BJ (cell line): Measurements from ENCODE around the gene KLHL11. TPM values are rescaled to one million over a fixed set of nuclear protein-coding genes. Genes with fewer than 3 reads are reported as not detected.

Source experiments
- CTCF ChIA-PET: fragments of 350-600 bp; formaldehyde crosslinking; extraction: SDS; loops from one replicate; lab custom pipeline; 2021; ENCODE audit warnings: antibody characterized with exemption, inconsistent platforms; lab: Yijun Ruan, JAX
- POLR2A ChIA-PET: fragments of 300-600 bp; sonication (Branson Sonifier 250); formaldehyde crosslinking; extraction: SDS; loops from one replicate; lab custom pipeline; 2021; ENCODE audit warnings: antibody characterized with exemption; lab: Charles Lee
- DNase-seq: peaks from one replicate; pipeline ENCODE4 v3.0.0-alpha.2; 2011; ENCODE audit warnings: low read depth
- H3K27me3 ChIP-seq: 2 replicates; pipeline ENCODE4 v1.6.0; 2011; ENCODE audit warnings: low read length; ENCODE audit not compliant: control insufficient read depth, insufficient read depth
- H3K36me3 ChIP-seq: 2 replicates; pipeline ENCODE4 v1.5.1; 2011; ENCODE audit warnings: low read length; ENCODE audit not compliant: control insufficient read depth, insufficient read depth
- H3K4me3 ChIP-seq: 2 replicates; pipeline ENCODE4 v1.5.1; 2011; ENCODE audit warnings: low read depth, mild to moderate bottlenecking, control low read depth, low read length
- CTCF ChIP-seq: IDR thresholded peaks from 2 replicates; pipeline ENCODE4 v1.5.1; 2011; ENCODE audit warnings: low read depth, mild to moderate bottlenecking, control low read depth, inconsistent platforms, low read length, moderate library complexity; ENCODE audit not compliant: insufficient read depth
- polyA plus RNA-seq: library from polyadenylated mRNA; depleted of rRNA; stranded (reverse); fragments of >200 nt; gene quantifications from 2 replicates; pipeline ENCODE4 v1.2.3, GENCODE V29; 2011

The KLHL11 gene
- polyA plus RNA-seq, 1 experiment: 5.5 TPM

- Histone ChIP-seq H3K36me3 (peaks cover 30% of the 10 kb centered on the region), H3K27me3 (no peaks in the 10 kb centered on the region), H3K4me3 (no peak overlapping the region)
- ChIA-PET CTCF (no interaction called here), POLR2A (no interaction called here)
- TF ChIP-seq CTCF: no peak
- DNase-seq: no peak
Measured at GRCh38 chr17:41824086-41824485, 41.1 kb downstream of the KLHL11 start.

- Histone ChIP-seq H3K36me3 (peaks cover 32% of the 10 kb centered on the region), H3K27me3 (no peaks in the 10 kb centered on the region), H3K4me3 (no peak overlapping the region)
- ChIA-PET POLR2A (no interaction called here), CTCF (no interaction called here)
- DNase-seq: no peak
- no peak for TF ChIP-seq CTCF
Measured at GRCh38 chr17:41823580-41823979, 41.6 kb downstream of the KLHL11 start.

GRCh38 chr17:41823141-41823524 lies 42.1 kb downstream of the KLHL11 start:
- Histone ChIP-seq H3K27me3 (no peaks in the 10 kb centered on the region), H3K4me3 (no peak overlapping the region), H3K36me3 (peaks cover 34% of the 10 kb centered on the region)
- CTCF ChIA-PET: no interaction called here
- TF ChIP-seq CTCF: no peak
- POLR2A ChIA-PET: no interaction called here
- no peak for DNase-seq

- CTCF ChIA-PET: no interaction called here
Measured at GRCh38 chr17:41822216-41823140, 42.7 kb downstream of the KLHL11 start.

More at GRCh38 chr17:41822216-41823140, 42.7 kb downstream of the KLHL11 start:
- no peak overlapping the region for H3K4me3 ChIP-seq
- POLR2A ChIA-PET: no interaction called here
- no peaks in the 10 kb centered on the region for H3K27me3 ChIP-seq
- H3K36me3 ChIP-seq: peaks cover 37% of the 10 kb centered on the region
- DNase-seq: no peak
- no peak for TF ChIP-seq CTCF
